Neural cell (in vitro differentiated cells): Measurements from ENCODE around the gene ECM1.

Source experiments
- CTCF ChIP-seq: fragments of 450-650 bp; IDR thresholded peaks from 2 replicates; pipeline ENCODE4 v1.5.1; 2014; ENCODE audit warnings: antibody characterized with exemption, mild to moderate bottlenecking, moderate library complexity; ENCODE audit not compliant: poor library complexity, severe bottlenecking
- EZH2 ChIP-seq: fragments of 200-600, 300-800 bp; shearing (Covaris generic), sonication (generic); IDR thresholded peaks from 2 replicates; pipeline ENCODE4 v1.6.1; 2014; ENCODE audit warnings: antibody characterized with exemption, low read length, borderline replicate concordance, mild to moderate bottlenecking; ENCODE audit not compliant: insufficient read depth, poor library complexity, severe bottlenecking
- POLR2AphosphoS5 ChIP-seq: IDR thresholded peaks from 2 replicates; pipeline ENCODE4 v1.6.1; 2012

GRCh38 chr1:150548324-150548631, 40.4 kb downstream of the ECM1 start:
- TF ChIP-seq CTCF (no peak), EZH2 (no peak), POLR2AphosphoS5 (no peak)
